Transverse colon (tissue), 4 donors: Measurements from ENCODE around the gene IL22RA1. TPM values are rescaled to one million over a fixed set of nuclear protein-coding genes. Genes with fewer than 3 reads are reported as not detected.

Source experiments
- DNase-seq: peaks from one replicate; pipeline ENCODE4 v3.0.0-alpha.2; 2019
- H3K27ac ChIP-seq, 4 donors: fragments of 200-600 bp; sonication (generic); 2 replicates each; pipeline ENCODE4 v1.5.1; 2016 to 2018; ENCODE audit warnings: inconsistent platforms in 4 of 4
- H3K27me3 ChIP-seq: fragments of 200-600 bp; sonication (generic); 2 replicates; pipeline ENCODE4 v1.5.1; 2017; ENCODE audit warnings: inconsistent platforms
- H3K36me3 ChIP-seq, 4 donors: fragments of 200-600 bp; sonication (generic); 2 replicates each; pipeline ENCODE4 v1.5.1; 2017 to 2019; ENCODE audit warnings: inconsistent platforms in 4 of 4
- H3K4me1 ChIP-seq, 4 donors: fragments of 200-600 bp; sonication (generic); 2 replicates each; pipeline ENCODE4 v1.5.1; 2017 to 2020; ENCODE audit warnings: inconsistent platforms in 4 of 4
- H3K4me3 ChIP-seq, 4 donors: fragments of 200-600 bp; sonication (generic); 1 replicate in 1 of 4; 2 replicates in 3 of 4; pipeline versions ENCODE4 v1.5.1 to v1.6.1; 2017 to 2019; ENCODE audit warnings: inconsistent platforms in 4 of 4
- H3K9me3 ChIP-seq, 2 donors: fragments of 200-600 bp; sonication (generic); 2 replicates each; pipeline ENCODE4 v1.5.1; 2017 to 2019; ENCODE audit warnings: inconsistent platforms in 2 of 2
- CTCF ChIP-seq, 5 experiments: fragments of 200-600 bp in 3 of 5; fragments of 450-650 bp in 2 of 5; sonication (generic) in 3 of 5; IDR thresholded peaks; 1 replicate in 2 of 5; 2 replicates in 3 of 5; pipeline ENCODE4 v1.5.1; 2016 to 2017; ENCODE audit warnings: antibody characterized with exemption in 5 of 5, inconsistent platforms in 3 of 5, mild to moderate bottlenecking in 2 of 5, moderate library complexity in 1 of 5
- EP300 ChIP-seq: sonication (generic); formaldehyde crosslinking; IDR thresholded peaks from one replicate; pipeline ENCODE4 v1.6.1; 2017; ENCODE audit warnings: antibody characterized with exemption, low read depth
- POLR2A ChIP-seq: fragments of 450-650 bp; IDR thresholded peaks from one replicate; pipeline ENCODE4 v1.6.1; 2016; ENCODE audit warnings: antibody characterized with exemption, mild to moderate bottlenecking, moderate library complexity
- POLR2AphosphoS5 ChIP-seq, 3 donors: sonication (generic); formaldehyde crosslinking; IDR thresholded peaks; one replicate each; pipeline ENCODE4 v1.6.1; 2016; ENCODE audit warnings: antibody characterized with exemption in 3 of 3
- WGBS, 2 donors: methylation state at CpG; one replicate each; pipeline ENCODE4 v1.1.5; 2018; ENCODE audit warnings: low coverage in 1 of 2; 5-methylcytosine and 5-hydroxymethylcytosine counted together
- in situ Hi-C, 4 donors: fragments of 200-750 bp; cut with MboI; loops; one replicate each; pipeline versions ENCODE4 v1.15.0 to v1.15.1; 2017; ENCODE audit warnings: low sequenced_read_pairs in 3 of 4, low pct_ligation_motif_present in 1 of 4, low pct_unique_long_range_greater_than_20kb in 1 of 4
- intact Hi-C: fragments of 100-400 bp; cut with DNase I; formaldehyde crosslinking; loops from one replicate; pipeline ENCODE4 v1.15.1; 2023; ENCODE audit warnings: low total_unique reads
- total RNA-seq, 4 donors: library from RNA; depleted of rRNA; stranded (reverse); fragments of >200 nt; gene quantifications; one replicate each; pipeline ENCODE4 v1.1.0, GENCODE V29; 2016

Gene IL22RA1
- total RNA-seq, 4 donors from 2014 or later, result 4.4 to 29.2 (median 27.3) TPM

DNA sequence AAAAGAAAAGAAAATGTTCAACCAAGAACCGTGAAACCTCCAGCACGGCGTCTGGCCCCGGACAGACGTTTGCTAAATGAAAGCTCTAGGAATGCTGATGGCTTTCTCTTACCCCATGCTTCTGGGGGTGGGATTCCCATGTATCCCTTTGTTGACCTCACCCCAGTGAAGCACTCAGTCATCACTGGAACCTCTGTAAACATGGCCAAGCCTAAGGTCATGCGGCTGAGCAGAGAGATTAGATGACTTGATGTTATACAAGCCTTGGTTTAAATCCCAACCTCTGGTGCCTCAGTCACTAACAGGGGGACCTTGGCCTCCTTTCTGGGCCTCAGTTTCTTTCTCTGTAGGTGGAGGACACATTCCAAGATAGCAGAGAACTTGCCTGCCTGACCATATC, 28.2 kb downstream of the IL22RA1 start:
- no peaks in the 10 kb centered on the region for H3K36me3 ChIP-seq
- no peak for DNase-seq
- in situ Hi-C loops, result no loop called here
- H3K9me3 ChIP-seq, result no peaks in the 10 kb centered on the region
- H3K4me3 ChIP-seq, result no peak overlapping the region
- 87 to 100% methylated on average over 2 to 6 of the region's 6 CpGs for WGBS, 2 donors
- peaks cover 2% of the 10 kb centered on the region for H3K27me3 ChIP-seq
- intact Hi-C loops, result no loop called here
- H3K4me1 ChIP-seq, result peaks cover 5 to 33% (median 22%) of the 10 kb centered on the region in 4 donors
- H3K27ac ChIP-seq, result no peak overlapping the region
- TF ChIP-seq EP300 (no peak), CTCF (IDR thresholded peaks at IDR 0.05) (no peak), POLR2A (no peak), POLR2AphosphoS5 (IDR thresholded peaks at IDR 0.05) (no peak)

GRCh38 chr1:24113641-24114033, 29.3 kb downstream of the IL22RA1 start:
- no peaks in the 10 kb centered on the region for H3K9me3 ChIP-seq
- intact Hi-C loops (no loop called here), in situ Hi-C loops (no loop called here)
- peaks cover 2% of the 10 kb centered on the region for H3K27me3 ChIP-seq
- peaks cover 0 to 24% (median 14%) of the 10 kb centered on the region in 4 donors for H3K4me1 ChIP-seq
- 70% methylated on average over 6 of the region's 6 CpGs; no CpG with 5 or more reads in 1 of the 2 donors for WGBS, 2 donors
- no peaks in the 10 kb centered on the region for H3K36me3 ChIP-seq
- no peak for DNase-seq
- TF ChIP-seq CTCF (IDR thresholded peaks at IDR 0.05), result no peak
- no peak for TF ChIP-seq EP300
- TF ChIP-seq POLR2AphosphoS5 (IDR thresholded peaks at IDR 0.05), result no peak
- TF ChIP-seq POLR2A, result no peak
- no peak overlapping the region for H3K4me3 ChIP-seq
- H3K27ac ChIP-seq, result no peak overlapping the region

- Histone ChIP-seq H3K27me3 (peaks cover 2% of the 10 kb centered on the region), H3K27ac (no peak within 1 kb of the TSS), H3K9me3 (no peaks in the 10 kb centered on the region), H3K4me1 (peaks cover 0 to 21% (median 9%) of the 10 kb centered on the region in 4 donors), H3K4me3 (peak within 1 kb of the TSS in 1 of 4 donors; percentile 22), H3K36me3 (no peaks in the 10 kb centered on the region)
- intact Hi-C loops, result no loop called here
- no peak for TF ChIP-seq POLR2AphosphoS5 (IDR thresholded peaks at IDR 0.05)
- peak; percentile 43 to 61 (median 51) for TF ChIP-seq CTCF (IDR thresholded peaks at IDR 0.05)
- 32% methylated on average over 27 of the region's 27 CpGs; no CpG with 5 or more reads in 1 of the 2 donors for WGBS, 2 donors
- in situ Hi-C loops, result no loop called here
- peak; percentile 73 for DNase-seq
Measured at GRCh38 chr1:24111996-24112779, 30.8 kb downstream of the IL22RA1 start, which contains the start of gene MYOM3. Gene MYOM3 (minus strand): TSS chr1:24112135. CDS start chr1:24108636, 3,499 bp downstream.

- Histone ChIP-seq H3K9me3 (no peaks in the 10 kb centered on the region), H3K36me3 (no peaks in the 10 kb centered on the region), H3K27ac (no peak overlapping the region), H3K4me3 (no peak overlapping the region), H3K4me1 (peaks cover 0 to 21% (median 9%) of the 10 kb centered on the region in 4 donors), H3K27me3 (peaks cover 2% of the 10 kb centered on the region)
- intact Hi-C loops, result no loop called here
- in situ Hi-C loops, result no loop called here
- TF ChIP-seq CTCF (IDR thresholded peaks at IDR 0.05), result no peak
- no peak for TF ChIP-seq POLR2AphosphoS5 (IDR thresholded peaks at IDR 0.05)
- no peak for TF ChIP-seq EP300
- no peak for TF ChIP-seq POLR2A
- 87% methylated on average over 20 of the region's 20 CpGs; no CpG with 5 or more reads in 1 of the 2 donors for WGBS, 2 donors
- DNase-seq, result no peak
Measured at GRCh38 chr1:24111262-24111995, 31.5 kb downstream of the IL22RA1 start.
